Gastroesophageal sphincter (tissue), 4 donors: Measurements from ENCODE around the gene MACROD1. TPM values are rescaled to one million over a fixed set of nuclear protein-coding genes. Genes with fewer than 3 reads are reported as not detected.

Experiments used
- ATAC-seq: fragments of 150-250 bp; one replicate; pipeline ENCODE4 v1.9.1; 2016; ENCODE audit warnings: mild to moderate bottlenecking, moderate library complexity
- H3K27ac ChIP-seq, 4 donors: fragments of 200-600 bp; sonication (generic) in 3 of 4; 1 replicate in 3 of 4; 2 replicates in 1 of 4; pipeline ENCODE4 v1.5.1; 2016 to 2019
- H3K27me3 ChIP-seq: fragments of 200-600 bp; sonication (generic); one replicate; pipeline ENCODE4 v1.5.1; 2019
- H3K36me3 ChIP-seq, 2 donors: fragments of 200-600 bp; sonication (generic); one replicate each; pipeline ENCODE4 v1.5.1; 2019; ENCODE audit warnings: control low read depth in 1 of 2
- H3K4me1 ChIP-seq, 3 donors: fragments of 200-600 bp; sonication (generic); 1 replicate in 2 of 3; 2 replicates in 1 of 3; pipeline ENCODE4 v1.5.1; 2016 to 2019; ENCODE audit warnings: control low read depth in 2 of 3
- H3K4me3 ChIP-seq, 2 donors: fragments of 200-600 bp; sonication (generic); one replicate each; pipeline ENCODE4 v1.5.1; 2019; ENCODE audit warnings: mild to moderate bottlenecking in 1 of 2, moderate library complexity in 1 of 2
- H3K9me3 ChIP-seq, 3 donors: fragments of 200-600 bp; sonication (generic); one replicate each; pipeline ENCODE4 v1.5.1; 2017 to 2019; ENCODE audit warnings: control low read depth in 2 of 3
- EP300 ChIP-seq: sonication (generic); formaldehyde crosslinking; IDR thresholded peaks from one replicate; pipeline ENCODE4 v1.6.1; 2017; ENCODE audit warnings: antibody characterized with exemption, mild to moderate bottlenecking
- POLR2A ChIP-seq, 2 donors: fragments of 450-650 bp; IDR thresholded peaks; one replicate each; pipeline ENCODE4 v1.6.1; 2017; ENCODE audit warnings: antibody characterized with exemption in 2 of 2, mild to moderate bottlenecking in 2 of 2, moderate library complexity in 1 of 2
- POLR2AphosphoS5 ChIP-seq: sonication (generic); formaldehyde crosslinking; IDR thresholded peaks from one replicate; pipeline ENCODE4 v1.6.1; 2017; ENCODE audit warnings: antibody characterized with exemption
- WGBS, 2 donors: methylation state at CpG; one replicate each; pipeline ENCODE4 v1.1.5; 2018; ENCODE audit warnings: low coverage in 1 of 2; 5-methylcytosine and 5-hydroxymethylcytosine counted together
- total RNA-seq, 4 donors: library from RNA; depleted of rRNA; stranded (reverse); fragments of >200 nt; gene quantifications; one replicate each; pipeline ENCODE4 v1.1.0, GENCODE V29; 2016
- TF ChIP-seq, protein P1 (sequence below), 4 experiments: fragments of 200-600 bp in 2 of 4; fragments of 450-650 bp in 2 of 4; sonication (generic) in 1 of 4; IDR thresholded peaks; one replicate each; pipeline ENCODE4 v1.5.1; 2017 to 2019; ENCODE audit warnings: antibody characterized with exemption in 4 of 4, mild to moderate bottlenecking in 2 of 4, moderate library complexity in 2 of 4

Gene MACROD1
- total RNA-seq, 4 donors from 2014 or later = 26.9 to 56.2 (median 30.4) TPM

GRCh38 chr11:64150481-64151239 is 15.3 kb downstream of the MACROD1 start:
- Histone ChIP-seq H3K4me1 (peaks cover 0 to 30% (median 0%) of the 10 kb centered on the region in 3 donors), H3K27ac (no peak overlapping the region), H3K36me3 (peaks cover 0 to 17% of the 10 kb centered on the region in 2 donors), H3K9me3 (no peaks in the 10 kb centered on the region), H3K27me3 (no peaks in the 10 kb centered on the region), H3K4me3 (no peak overlapping the region)
- no peak for ATAC-seq
- TF ChIP-seq, protein P1, sequence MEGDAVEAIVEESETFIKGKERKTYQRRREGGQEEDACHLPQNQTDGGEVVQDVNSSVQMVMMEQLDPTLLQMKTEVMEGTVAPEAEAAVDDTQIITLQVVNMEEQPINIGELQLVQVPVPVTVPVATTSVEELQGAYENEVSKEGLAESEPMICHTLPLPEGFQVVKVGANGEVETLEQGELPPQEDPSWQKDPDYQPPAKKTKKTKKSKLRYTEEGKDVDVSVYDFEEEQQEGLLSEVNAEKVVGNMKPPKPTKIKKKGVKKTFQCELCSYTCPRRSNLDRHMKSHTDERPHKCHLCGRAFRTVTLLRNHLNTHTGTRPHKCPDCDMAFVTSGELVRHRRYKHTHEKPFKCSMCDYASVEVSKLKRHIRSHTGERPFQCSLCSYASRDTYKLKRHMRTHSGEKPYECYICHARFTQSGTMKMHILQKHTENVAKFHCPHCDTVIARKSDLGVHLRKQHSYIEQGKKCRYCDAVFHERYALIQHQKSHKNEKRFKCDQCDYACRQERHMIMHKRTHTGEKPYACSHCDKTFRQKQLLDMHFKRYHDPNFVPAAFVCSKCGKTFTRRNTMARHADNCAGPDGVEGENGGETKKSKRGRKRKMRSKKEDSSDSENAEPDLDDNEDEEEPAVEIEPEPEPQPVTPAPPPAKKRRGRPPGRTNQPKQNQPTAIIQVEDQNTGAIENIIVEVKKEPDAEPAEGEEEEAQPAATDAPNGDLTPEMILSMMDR (IDR thresholded peaks at IDR 0.05) = no peak
- TF ChIP-seq POLR2AphosphoS5 (no peak), POLR2A (IDR thresholded peaks at IDR 0.05) (no peak), EP300 (no peak)
- 73 to 93% methylated on average over 3 of the region's 24 CpGs for WGBS, 2 donors

DNA sequence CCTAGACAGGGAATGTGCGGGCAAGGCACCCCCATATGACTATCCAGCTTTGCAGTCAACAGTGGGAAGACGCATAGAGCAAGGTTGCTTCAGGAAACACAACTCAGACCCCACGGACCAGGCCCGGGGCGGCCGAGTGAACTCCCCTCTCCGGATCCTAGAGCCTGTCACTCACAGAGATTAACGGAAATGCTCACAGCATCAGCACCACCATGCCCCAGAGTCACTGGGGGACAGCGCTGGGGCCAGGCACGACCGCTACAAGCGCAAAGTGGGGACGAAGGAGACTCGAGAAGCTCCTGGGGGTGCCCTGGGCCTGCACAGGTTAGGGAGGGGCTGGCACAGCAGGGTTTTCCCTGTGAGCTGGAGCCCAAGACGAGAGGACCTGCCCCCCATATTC is 15.9 kb downstream of the MACROD1 start:
- ATAC-seq = no peak
- Histone ChIP-seq H3K27ac (no peak overlapping the region), H3K4me1 (peaks cover 0 to 30% (median 0%) of the 10 kb centered on the region in 3 donors), H3K9me3 (no peaks in the 10 kb centered on the region), H3K36me3 (peaks cover 0 to 17% of the 10 kb centered on the region in 2 donors), H3K4me3 (no peak overlapping the region), H3K27me3 (no peaks in the 10 kb centered on the region)
- TF ChIP-seq EP300 = no peak
- TF ChIP-seq, protein P1 (IDR thresholded peaks at IDR 0.05) = no peak
- TF ChIP-seq POLR2AphosphoS5 = no peak
- no peak for TF ChIP-seq POLR2A (IDR thresholded peaks at IDR 0.05)
- 95% methylated on average over 8 of the region's 15 CpGs; no CpG with 5 or more reads in 1 of the 2 donors for WGBS, 2 donors

- Histone ChIP-seq H3K4me3 (no peak overlapping the region), H3K4me1 (peaks cover 0 to 30% (median 0%) of the 10 kb centered on the region in 3 donors), H3K9me3 (no peaks in the 10 kb centered on the region), H3K27ac (peak overlapping the region in 2 of 4 donors; percentile 43 to 59), H3K36me3 (peaks cover 0 to 17% of the 10 kb centered on the region in 2 donors), H3K27me3 (no peaks in the 10 kb centered on the region)
- no peak for ATAC-seq
- TF ChIP-seq EP300 = no peak
- WGBS, 2 donors = 35 to 37% methylated on average over 4 to 6 of the region's 25 CpGs
These were observed 16.8 kb downstream of the MACROD1 start for GRCh38 chr11:64148917-64149617.

DNA sequence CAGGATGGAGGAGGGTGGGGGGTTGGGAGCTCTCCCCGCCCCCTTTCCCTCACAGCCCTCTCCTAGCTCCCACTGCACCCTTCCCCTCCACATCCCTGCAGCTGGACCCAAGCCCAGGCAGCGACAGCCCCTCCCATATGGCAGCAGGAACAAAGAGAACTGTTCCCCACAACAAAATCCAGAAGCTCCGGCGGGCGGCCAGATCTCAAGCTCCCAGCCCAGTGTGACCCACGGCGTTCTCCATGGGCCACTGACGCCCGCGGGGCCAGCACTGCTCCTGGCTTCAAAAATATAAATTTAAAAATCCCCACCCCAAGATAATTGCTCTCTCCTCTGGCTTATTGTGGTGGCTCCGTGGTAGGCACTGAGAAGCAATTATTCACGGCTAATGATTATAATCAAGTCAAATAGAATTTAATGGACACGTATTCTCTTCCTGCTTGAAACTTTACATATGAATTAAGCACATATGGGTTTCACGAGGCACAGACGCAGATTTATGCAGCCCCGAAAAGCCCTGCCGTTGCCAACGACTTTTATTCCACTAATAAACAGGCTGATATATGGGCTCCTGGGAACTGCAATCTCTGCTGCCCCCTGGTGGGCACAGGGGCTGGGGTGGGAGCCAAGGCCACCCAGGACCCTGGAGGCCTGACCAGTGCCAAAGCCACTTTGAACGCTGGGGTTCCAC is 17.5 kb downstream of the MACROD1 start:
- Histone ChIP-seq H3K4me1 (peaks cover 0 to 29% (median 0%) of the 10 kb centered on the region in 3 donors), H3K9me3 (no peaks in the 10 kb centered on the region), H3K27ac (peak overlapping the region in 2 of 4 donors; percentile 43 to 59), H3K27me3 (no peaks in the 10 kb centered on the region), H3K36me3 (peaks cover 0 to 17% of the 10 kb centered on the region in 2 donors), H3K4me3 (peak overlapping the region in 1 of 2 donors; percentile 39)
- WGBS, 2 donors = 1 to 4% methylated on average over 11 to 18 of the region's 19 CpGs
- TF ChIP-seq, protein P1 (IDR thresholded peaks at IDR 0.05) = peak in 3 of 4 experiments; percentile 89 to 96 (median 95)
- no peak for TF ChIP-seq POLR2A (IDR thresholded peaks at IDR 0.05)
- TF ChIP-seq POLR2AphosphoS5 = peak; percentile 33
- TF ChIP-seq EP300 = no peak
- ATAC-seq = peak; percentile 70
